Measurements from ENCODE around the gene HDGFL3.

- no peak for TF ChIP-seq TCF7L2 (IDR thresholded peaks at IDR 0.05; ENCODE audit: low read depth, low read length)
- TF ChIP-seq CTCF (IDR thresholded peaks at IDR 0.05) = no peak
- no peak for TF ChIP-seq POLR2AphosphoS5 (IDR thresholded peaks at IDR 0.05; ENCODE audit: low read depth, low read length)
- no peak for TF ChIP-seq SIN3A (IDR thresholded peaks at IDR 0.05; ENCODE audit: borderline replicate concordance, insufficient read depth, low read depth, low read length)
Measured at GRCh38 chr15:83210619-83211018, 3.0 kb upstream of the HDGFL3 start.

Data from Panc1 (cell line).